ENCODE measurements around the gene FGGY.
"Not testable (repeated sequence)": the region's sequence is repeated elsewhere in the genome, so short reads cannot be mapped to it uniquely, and the experiment has no call there.

FGGY gene, protein sequence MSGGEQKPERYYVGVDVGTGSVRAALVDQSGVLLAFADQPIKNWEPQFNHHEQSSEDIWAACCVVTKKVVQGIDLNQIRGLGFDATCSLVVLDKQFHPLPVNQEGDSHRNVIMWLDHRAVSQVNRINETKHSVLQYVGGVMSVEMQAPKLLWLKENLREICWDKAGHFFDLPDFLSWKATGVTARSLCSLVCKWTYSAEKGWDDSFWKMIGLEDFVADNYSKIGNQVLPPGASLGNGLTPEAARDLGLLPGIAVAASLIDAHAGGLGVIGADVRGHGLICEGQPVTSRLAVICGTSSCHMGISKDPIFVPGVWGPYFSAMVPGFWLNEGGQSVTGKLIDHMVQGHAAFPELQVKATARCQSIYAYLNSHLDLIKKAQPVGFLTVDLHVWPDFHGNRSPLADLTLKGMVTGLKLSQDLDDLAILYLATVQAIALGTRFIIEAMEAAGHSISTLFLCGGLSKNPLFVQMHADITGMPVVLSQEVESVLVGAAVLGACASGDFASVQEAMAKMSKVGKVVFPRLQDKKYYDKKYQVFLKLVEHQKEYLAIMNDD

DNA sequence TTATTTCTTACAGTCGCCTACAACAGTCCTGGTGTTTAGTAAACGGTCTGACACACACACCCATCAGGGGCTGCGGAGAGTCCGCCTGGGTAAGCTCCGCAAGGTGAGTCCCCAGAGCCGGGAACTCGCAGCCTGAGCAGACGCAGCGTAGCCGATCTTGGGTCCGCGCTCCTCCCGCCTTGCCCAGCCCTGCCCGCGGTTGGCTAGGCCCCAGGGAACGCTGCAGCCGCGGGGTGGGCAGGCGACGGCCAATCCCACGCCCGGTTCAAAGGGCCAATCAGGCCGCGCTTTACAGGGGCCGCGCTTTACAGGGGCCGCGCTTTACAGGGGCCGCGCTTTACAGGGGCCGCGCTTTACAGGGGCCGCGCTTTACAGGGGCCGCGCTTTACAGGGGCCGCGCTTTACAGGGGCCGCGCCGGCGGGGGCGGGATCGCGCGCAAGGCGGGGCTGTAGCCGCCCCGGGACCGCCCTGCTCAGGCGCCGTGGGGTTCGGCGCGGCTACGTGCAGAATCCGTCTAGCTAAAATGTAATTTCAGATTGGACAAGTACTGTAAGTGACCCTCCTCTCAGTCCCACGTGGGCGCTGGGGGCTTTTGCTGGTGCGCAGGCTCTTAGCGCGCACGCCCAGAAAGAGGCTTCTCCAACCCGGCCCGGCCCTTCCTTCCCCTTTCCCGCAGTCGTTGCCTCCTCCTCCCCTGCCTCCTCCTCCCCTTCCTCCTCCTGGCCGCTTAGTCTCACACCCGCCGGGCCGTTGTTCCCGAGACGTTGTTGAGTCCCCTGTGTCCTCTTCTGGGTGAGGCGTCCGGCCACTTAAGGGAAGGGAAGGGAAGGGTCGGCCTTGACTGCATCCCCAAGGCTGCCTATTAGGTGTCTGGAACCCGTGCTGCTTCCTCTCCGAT is at the start of gene FGGY:
TSS of gene FGGY (plus strand) at position 737 of the 899 bp plus-strand sequence. CDS start 24,456 bp downstream, outside the sequence.
- peak; percentile 95 for DNase-seq (ENCODE audit: low read depth, low spot score)

DNA sequence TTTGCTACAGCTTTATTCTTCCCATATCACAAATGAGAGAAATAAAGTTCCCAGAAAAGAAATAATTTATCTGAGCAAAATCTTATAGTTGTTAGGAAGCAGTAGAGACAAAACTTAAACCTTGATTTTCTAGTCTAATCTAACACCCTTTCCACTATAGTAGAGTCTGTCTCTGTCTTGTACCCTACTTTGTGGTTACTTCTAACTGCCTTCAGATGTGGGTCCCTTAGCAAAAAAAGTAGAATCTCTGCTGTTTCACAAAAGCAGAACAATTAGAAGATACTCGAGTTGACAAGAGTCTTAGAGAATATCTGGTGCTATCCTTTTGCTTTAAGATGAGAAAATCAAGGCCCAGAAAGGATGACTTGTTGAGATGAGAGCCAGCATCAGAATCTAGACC is 48.1 kb upstream of the FGGY start:
- no peak for DNase-seq (ENCODE audit: low read depth, low spot score)

DNA sequence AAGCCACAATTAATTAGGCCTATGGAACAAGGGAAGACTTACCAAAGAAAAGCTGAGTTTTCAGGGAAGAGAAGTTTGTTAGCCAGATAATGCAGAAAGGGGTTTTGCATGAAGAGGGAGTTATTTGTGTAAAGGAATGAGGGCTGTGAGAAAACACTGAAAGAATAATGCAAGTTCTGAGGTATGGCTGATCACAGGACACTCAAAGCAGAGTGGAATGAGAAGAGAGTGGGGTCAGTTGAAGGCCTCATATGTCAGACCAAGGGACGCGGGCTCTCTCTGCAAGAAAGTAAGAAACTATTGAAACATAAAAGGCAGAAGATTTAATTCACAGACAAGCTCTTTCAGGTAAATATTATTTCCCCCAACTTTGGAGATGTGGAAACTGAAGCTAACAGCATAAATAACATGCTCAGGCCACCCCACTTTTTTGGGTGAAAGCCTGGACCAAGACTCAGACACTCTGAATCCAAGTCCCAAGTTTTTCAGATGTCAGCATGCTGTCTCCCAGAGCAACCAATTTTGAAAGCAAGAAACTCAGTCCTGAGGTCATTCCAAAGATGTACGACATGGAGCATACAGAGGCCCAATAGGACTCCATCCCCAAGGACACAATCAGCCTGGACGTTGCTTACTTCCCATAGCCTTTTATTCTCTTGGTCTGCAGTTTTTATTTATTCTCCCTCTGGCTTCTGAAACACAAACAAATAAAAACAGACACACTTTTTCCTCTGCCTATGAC is 47.3 kb upstream of the FGGY start:
- DNase-seq (ENCODE audit: low read depth, low spot score), result no peak

DNA sequence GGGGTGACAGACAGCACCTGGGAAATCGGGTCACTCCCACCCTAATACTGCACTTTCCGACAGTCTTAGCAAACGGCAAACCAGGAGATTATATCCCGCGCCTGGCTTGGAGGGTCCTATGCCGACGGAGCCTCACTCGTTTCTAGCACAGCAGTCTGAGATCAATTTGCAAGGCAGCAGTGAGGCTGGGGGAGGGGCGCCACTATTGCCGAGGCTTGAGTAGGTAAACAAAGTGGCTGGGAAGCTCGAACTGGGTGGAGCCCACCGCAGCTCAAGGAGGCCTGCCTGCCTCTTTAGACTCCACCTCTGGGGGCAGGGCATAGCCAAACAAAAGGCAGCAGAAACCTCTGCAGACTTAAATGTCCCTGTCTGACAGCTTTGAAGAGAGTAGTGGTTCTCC is 45.8 kb upstream of the FGGY start:
- not testable (repeated sequence) for DNase-seq (ENCODE audit: low read depth, low spot score)

DNA sequence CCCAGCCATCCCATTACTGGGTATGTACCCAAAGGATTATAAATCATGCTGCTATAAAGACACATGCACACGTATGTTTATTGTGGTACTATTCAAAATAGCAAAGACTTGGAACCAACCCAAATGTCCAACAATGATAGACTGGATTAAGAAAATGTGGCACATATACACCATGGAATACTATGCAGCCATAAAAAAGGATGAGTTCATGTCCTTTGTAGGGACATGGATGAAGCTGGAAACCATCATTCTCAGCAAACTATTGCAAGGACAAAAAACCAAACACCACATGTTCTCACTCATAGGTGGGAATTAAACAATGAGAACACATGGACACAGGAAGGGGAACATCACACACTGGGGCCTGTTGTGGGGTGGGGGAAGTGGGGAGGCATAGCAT is 40.5 kb upstream of the FGGY start:
- not testable (repeated sequence) for DNase-seq (ENCODE audit: low read depth, low spot score)

DNA sequence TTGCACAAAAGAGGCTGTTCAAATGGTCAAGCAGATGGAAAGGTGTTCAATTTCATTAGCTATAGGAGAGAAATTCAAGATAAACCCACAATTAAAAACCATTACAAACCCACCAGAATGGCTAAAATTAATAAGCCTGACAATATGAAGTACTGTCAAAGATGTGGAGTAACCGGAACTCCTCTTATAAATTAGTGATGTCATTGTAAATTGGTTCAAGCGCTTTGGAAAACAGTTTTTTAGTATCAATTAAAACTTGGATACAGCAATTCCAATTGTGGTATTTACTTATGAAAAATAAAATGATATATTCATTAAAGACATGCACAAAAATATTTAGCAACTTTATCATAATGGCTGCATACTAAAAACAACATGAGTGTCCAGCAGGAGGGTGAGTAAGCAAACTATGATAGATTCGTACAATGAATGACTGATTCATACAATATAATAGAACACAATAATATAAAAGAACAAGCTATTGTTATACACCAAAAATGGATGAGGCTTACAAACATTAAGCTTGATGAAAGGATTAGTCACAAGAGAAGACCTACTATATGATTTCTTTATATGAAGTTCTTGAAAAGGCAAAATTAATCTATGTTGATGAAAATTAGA is 38.4 kb upstream of the FGGY start:
- no peak for DNase-seq (ENCODE audit: low read depth, low spot score)

DNA sequence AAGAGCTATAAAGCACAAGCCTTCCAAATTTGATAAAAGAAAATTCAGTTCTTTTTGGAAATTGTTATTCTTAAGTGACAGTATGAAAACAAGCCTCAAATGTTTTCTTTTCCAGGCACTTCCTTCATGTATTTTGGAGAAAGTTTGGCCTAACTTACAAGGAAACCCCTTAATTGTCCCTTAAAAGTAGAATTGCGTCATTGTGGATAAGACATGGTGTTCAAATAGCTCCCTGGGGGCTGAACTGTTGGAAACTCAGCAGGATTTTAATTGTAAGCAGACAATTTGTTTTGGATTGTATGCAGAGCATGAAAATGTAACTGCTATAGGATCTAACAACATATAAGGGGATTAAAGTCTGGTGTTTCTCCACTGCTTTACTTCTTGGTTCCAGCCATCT is 35.4 kb upstream of the FGGY start:
- DNase-seq (ENCODE audit: low read depth, low spot score), result no peak

DNA sequence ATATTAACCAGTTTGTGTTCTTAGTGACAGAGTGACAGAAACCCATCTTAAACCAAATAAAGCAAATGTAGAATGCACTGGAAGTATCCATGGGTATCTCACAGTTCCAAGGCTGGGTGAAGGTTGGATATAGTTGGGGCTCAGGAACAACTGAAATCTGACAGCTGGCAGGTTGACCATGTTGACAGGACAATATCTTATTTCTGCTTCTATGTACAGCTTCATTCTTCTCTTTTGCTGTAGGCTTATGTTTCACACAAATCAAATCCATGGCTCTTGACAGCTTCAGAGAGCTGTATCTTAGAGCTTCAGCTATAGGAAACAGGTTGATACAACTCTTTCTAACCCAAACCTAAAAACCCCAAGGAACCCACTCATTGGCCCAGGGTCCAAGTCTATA is 34.3 kb upstream of the FGGY start:
- DNase-seq (ENCODE audit: low read depth, low spot score), result no peak

DNA sequence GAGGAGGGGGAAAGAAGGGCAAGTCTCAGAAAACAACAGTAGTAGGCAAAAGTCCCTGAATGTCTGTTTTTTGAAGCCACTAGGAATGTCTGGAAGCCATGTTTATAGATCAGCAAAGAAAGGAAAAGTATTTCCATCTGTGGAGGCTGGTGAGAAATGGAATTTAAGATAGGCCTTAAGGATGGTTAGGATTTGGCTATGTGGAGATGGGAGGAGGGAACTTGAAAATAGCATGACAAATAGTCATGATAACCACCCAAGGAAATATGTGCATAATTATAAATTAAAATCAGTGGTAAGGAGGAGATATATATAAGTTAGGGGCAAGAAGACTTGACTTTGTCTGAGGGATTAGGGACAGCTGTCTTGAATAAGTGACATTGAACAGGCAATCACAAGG is 33.8 kb upstream of the FGGY start:
- DNase-seq (ENCODE audit: low read depth, low spot score), result no peak

DNA sequence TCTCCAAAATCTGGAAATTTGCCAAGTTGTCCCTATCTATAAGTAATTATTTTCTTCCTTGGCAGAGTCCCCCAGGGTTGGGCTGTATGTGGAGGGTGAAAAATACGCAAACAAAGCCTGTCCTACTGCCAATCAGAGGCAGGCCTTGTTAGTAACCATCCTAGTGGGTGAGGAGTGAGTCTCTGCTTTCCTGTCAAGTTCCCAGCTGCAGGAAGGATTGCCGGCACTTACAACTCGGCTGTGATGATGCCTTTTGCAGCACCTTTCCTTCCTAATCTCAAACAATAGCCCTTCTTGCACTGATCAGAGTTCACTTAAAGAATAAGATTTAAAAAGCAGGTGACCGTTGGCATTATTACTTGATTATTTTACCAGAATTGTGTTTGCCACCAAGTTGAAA is 31.3 kb upstream of the FGGY start:
- DNase-seq (ENCODE audit: low read depth, low spot score), result no peak

DNA sequence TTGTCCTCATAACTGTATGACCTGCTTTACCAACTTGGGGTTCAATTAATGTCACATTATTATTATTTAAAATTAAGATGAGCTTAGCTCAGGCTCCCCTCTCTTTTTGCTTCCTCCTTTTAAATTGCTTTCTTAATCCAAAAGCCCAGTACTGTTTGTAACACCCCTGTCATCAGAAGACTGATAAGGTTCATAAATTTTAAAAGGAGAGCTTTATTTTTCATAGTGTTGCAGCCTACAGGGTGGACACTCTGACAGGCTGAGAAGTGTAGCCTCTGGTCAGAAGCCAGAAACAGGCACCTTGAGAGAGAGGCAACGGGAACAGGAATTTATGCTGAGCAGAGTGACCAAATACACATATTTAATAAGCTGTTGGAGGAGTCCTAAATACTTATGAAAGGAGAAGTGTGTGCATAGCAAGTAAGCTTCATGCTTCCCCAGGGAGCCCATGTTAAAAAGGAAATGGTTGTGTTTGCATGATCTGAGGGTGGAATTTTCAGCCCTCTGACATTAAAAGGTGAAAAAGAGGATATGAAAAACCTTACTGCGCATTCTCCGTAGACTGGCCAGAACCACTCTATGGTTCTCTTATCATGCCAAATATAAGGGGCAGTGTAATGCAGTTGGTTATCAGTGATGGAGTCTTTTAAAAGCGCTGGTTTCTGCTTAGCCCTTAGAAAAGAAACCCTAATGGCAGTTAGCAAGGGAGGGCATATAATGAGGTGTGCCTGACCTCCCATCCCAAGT is 30.5 kb upstream of the FGGY start:
- DNase-seq (ENCODE audit: low read depth, low spot score), result no peak

DNA sequence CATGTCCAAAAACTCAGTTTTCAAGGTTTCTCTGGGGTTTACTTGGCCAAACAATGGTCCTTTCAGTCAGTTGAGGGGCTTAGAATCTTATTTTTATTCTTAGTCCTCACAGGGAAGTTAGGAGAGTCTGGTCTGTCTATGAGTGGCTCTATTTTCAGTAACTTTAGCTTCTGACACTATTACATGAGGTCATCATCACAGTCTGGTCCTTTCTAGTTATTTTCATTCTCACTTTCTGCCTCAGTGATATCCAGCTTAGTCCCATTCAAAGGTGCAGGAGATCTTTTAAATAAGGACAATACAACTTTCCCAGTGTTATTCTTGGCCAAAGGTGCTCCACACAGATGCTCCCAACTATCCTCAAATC is 30.0 kb upstream of the FGGY start:
- no peak for DNase-seq (ENCODE audit: low read depth, low spot score)

DNA sequence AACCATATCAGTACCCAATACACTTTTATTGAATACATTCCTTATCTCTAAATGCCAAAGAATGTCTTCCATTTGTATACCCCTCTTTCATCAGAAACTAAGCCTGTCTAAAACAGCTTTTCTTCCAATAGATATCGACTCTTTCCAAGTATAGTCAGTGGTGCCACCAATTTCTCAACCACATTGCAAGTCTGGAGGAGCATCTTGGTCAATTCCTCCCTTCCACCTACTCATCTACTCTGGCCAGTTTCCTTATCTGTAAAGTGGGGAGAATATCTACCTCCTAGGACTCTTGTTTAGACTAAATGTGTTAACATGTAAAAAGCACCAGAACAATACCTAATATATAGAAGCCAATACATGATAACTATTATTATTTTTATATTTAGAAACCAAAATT is 28.5 kb upstream of the FGGY start:
- DNase-seq (ENCODE audit: low read depth, low spot score), result no peak

DNA sequence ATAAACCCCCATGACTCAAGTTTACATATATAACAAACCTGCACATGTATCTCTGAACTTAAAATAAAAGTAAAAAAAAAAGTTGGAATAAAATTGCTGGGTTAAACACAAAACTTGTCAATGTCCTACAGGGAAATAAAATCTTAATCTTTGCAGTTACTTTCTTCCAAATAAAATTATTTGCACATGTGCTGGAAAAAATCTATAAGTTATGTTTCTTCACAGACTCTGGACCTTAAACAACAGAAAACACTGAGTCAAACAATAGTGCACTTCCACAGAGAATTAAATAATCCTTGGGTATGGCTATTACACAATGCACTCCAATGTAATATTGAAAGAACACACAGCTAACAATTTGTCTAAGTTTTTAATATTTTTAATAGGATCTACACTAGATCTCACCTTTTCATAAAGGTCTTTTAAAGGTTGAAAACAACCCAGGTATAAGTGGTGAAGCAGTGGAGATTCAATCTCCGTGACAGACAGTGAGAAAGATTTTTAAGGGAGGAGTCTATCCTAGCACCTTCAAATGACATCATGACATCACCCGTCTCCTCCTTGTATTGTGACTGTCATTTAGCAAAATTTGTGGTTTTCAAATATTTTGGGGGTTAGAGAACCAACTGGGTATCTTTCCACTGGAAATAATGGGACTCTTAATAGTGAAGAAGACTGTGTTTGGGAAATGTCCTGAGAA is 25.2 kb upstream of the FGGY start:
- DNase-seq (ENCODE audit: low read depth, low spot score), result no peak

DNA sequence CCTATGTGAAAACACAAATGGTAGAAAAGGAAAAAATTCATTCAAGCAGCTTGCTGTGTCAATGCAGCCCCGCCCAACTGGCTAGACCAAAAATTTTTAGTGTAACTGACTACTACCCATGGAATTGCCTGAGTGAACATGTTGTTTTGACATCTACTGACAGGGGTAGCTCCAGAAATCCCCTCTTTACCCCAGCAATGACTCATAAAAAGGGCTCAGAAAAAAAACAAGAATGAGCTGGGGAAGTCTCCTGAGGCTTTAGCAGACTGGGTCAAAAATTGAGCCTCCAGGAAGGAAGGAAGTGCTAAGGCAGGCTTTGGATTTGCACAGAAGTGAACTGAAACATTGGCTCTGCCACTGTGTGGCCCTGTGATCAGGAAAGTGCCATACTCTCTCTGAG is 24.4 kb upstream of the FGGY start:
- no peak for DNase-seq (ENCODE audit: low read depth, low spot score)

DNA sequence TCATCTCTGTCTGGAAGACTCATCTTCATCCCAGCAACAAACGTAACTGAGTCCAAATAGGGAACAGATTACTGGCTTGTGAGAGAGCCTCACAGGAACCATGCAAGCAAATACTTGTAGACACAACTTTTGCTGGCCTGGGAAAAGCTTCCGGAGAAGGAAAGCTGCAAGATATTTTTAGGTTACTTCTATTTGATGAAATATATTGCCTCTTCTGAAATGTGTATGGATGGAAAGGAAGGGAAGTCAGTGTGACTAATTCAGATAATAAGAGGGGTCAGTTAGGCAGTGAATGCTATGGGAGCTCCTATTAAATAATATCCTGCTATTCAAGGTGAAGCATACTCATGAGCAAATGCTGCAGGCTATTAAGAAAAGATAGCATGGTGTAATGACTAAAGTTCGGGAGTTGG is 20.4 kb upstream of the FGGY start:
- DNase-seq (ENCODE audit: low read depth, low spot score), result no peak

DNA sequence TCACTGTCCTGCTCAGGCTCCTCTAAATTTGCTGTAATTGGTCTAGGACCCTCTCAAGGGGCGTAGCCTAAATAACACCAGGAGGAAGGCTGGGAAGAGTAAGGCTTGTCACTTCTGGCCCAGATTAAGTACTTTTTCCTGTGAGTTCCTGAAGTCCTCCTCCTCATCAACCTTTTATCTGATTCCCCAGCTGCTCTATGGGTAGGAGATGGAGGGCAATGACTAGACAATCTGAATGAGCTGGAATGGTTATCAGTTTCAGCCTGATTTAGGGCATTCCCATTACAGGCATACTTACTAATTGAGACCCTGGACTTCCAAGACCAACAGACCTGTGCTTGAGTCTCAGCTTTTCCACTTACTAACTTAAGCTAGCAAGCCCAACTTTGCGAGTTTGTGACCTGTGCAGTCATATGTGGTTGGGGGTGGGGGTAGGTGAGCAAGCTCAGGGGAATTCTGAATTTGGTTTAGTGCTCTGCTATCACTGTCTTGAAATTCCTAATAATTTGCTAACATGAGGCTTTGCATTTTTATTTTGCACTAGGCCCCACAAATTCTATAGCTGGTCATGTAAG is 18.0 kb upstream of the FGGY start:
- no peak for DNase-seq (ENCODE audit: low read depth, low spot score)

DNA sequence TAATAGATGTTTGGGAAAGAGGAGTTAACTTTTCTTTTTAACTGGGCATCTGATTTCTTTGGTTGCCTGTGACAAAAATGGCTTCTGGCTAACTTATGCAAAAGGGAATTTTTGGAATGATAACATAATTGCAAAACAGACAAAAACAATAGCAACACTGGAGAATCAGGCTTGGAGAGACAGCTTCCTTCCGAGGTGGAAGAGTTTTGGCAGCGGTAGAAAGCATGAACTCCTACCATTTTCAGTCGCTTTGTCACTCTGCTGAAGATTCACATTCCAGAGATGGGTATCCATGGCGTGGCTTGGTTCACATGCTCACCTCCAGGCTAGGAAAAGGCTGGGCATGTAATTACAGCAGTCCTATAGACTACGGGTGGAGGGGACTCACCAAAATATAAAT is 17.2 kb upstream of the FGGY start:
- DNase-seq (ENCODE audit: low read depth, low spot score), result no peak

DNA sequence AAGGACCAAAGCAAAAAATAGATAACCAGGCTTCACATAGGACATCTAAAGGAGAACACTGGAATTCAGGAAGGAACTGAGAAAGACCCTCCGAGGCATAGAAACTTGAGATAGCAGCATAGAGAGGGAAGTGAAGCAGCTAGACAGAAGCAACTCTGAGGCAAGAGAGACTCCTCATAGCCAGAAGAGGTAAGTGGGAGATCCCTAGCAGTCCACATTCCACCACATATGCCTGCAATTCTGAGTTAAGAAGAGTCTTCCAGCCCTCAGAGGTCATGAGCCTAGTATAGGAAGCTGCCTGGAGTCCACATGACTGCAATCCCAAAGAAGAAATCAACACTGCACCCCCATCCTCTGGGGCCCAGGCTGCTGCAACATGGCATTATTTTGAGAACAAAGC is 13.9 kb upstream of the FGGY start:
- DNase-seq (ENCODE audit: low read depth, low spot score), result no peak

DNA sequence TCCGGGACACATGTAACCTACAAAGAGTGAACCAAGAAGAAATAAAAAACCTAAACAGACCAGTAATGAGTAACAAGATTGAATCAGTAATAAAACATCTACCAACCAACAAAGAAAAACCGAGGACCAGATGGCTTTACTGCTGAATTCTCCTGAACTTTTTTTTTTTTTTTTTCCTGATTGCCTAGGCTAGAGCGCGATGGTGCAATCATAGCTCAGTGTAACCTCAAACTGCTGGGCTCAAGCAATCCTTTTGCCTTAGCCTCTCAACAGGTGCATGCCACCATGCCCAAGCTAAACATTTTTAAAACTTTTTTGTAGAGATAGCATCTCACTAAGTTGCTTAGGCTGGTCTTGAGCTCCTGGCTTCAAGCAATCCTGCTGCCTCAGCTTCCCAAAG is 11.2 kb upstream of the FGGY start:
- no peak for DNase-seq (ENCODE audit: low read depth, low spot score)
